GM04503 (cell line): ENCODE data around the gene SWAP70.

Experiments used
- DNase-seq: peaks from one replicate; pipeline ENCODE4 v3.0.0-alpha.2; 2012; ENCODE audit warnings: low read depth

Gene SWAP70

DNA sequence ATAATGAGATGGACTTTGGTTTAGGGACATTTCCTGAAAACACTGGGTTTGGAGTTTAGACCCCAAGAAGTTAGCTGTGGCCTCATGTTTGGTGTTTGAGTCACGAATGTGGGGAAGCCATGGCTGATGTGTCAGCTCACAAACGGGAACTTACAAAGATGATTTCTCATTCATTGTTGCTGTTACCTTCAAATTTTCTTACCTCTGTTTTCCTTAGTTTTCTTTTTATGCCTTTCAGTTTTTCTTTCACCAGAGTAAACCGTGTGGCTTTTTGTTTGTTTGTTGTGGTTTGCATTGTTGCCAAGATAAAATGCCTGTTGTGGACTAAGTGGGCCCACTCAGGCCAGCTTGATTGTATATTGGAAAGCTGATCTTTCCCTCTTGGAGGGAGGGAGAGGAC, 89.1 kb downstream of the SWAP70 start:
- DNase-seq: no peak

- DNase-seq: no peak
These were observed 90.2 kb downstream of the SWAP70 start for GRCh38 chr11:9754010-9754471.

- DNase-seq: peak; percentile 54
These were observed 91.8 kb downstream of the SWAP70 start for GRCh38 chr11:9755561-9756185.

DNA sequence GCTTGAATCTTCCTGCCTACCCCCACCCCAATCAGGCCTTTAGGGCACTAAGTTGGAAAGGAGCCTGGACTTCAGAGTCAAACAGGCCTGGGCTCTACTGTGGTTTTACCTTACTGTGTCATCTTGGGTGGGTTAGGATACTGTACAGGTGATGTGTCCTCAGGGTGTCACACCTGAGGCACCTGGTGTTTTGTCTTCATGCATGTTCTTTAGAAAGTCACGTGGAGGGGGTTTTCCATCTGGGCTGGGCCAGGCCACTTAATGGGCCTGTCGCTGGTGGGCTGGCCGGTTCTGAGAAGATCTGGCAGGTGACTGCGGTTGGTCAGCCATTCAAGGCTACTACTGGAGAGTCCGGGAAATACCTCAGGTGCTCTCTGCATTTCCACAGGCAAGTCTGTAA, 92.6 kb downstream of the SWAP70 start:
- DNase-seq: no peak

GRCh38 chr11:9756878-9757277, 93.0 kb downstream of the SWAP70 start:
- DNase-seq: no peak

DNA sequence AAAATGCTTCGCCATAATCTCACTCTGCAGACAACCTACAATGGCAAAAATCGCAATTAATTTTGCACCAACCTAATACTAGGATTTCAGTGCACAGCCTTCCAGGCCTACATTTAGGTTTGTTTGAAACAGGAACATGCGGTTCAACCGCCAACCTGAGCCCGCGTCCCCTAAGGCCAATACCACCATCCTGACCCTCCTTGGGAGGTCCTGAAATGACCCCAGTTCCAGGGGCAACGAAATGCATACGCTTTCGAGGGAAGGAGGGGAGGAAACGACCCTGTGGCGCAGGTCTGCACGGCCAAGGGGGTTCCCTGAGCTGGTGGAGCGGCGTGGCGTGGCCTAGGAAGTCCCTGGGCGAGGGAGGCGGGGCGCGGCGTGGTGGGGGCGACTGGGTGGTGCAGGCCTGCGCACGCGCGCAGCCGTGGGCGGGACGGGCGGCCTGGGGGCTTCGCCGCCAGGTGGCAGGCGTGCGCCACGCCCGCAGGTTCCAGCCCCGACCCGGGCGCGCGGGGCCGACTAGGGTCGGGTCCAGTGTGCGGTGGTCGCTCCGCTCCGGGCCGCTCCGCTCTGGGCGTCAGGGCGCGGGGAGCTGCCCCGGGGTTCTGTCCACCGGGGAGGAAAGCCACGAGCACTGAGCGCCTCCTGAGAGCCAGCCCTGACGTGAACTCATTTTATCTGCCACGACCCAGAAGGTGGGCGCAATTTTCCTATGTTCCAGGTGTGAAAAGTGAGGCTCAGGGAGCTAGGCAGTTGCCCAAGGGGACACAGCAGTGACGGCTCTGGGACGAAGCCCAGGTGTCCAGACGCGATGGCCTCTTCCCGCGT, 94.1 kb downstream of the SWAP70 start:
- DNase-seq: no peak

DNA sequence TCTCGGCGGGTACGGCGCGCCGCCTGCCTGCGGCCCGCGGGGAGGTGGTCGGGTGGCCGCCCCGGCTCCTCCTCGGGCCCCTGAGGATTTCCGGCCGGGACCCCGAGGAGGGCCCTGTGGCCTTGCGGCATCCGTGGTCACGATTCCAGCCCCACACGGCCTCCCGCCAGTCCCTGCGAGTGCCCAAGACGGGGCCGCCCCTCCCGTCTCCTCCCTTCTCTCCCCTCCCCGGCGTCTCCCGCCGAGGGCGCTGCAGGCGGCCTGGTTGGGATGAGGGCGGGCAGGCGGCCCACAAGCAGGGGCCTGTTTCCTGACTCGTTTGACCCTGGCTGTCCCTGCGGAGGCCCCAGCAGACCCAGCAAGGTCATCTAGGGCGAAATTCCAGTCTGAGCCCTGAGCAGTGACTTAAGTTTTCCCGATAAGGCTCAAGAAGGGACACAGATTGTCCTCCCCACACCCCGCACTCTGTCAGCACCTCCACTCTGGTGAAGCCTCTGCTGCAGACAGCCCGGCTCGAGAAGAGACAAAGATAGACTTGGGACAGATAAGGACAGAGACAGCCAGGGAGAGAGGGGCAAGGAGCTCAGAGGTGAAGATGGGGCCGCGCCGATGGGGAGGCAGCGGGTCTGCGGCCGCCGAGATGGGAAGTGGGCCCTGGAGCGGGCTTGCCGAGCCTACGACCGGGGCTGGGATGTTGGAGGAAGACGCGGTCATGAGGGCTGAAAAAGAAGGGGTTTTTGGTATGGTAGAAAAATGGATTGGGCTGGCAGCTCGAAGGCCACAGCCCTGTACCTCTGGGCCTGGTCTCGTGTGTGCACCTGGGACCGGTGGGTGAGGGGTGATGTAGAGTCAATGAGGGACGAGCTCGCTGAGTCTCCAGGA, 95.0 kb downstream of the SWAP70 start:
- DNase-seq: peak; percentile 62

DNA sequence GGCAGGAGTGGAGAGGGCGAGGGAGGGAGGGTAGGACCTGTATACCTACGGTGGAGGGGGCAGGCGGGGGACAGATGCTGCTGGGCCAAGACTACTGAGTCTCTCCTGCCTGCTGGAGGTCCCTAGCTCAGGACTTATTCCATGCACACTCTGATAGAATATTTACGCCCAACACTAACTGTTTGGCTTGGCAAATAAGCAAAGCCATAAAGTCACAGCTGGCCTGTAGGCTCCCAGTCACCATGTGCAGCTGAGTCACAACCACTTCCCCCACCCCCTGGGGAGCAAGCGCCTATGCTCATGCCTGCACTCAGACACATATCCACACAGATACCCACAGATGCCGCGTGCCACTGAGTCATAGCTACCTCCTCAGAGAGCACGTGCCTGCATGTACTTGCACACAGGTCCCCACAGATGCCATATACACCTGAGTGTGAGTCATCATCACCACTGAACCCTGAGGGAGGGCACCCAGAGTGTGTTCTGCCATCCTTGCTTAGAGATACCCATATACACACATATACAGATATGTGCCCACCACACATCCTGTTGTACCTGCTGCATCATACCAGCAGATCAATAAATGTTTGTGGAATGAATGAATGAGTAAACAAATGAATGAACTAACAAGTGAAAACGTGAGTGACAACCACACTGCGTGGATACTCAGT, 95.8 kb downstream of the SWAP70 start:
- peak; percentile 98 for DNase-seq

DNA sequence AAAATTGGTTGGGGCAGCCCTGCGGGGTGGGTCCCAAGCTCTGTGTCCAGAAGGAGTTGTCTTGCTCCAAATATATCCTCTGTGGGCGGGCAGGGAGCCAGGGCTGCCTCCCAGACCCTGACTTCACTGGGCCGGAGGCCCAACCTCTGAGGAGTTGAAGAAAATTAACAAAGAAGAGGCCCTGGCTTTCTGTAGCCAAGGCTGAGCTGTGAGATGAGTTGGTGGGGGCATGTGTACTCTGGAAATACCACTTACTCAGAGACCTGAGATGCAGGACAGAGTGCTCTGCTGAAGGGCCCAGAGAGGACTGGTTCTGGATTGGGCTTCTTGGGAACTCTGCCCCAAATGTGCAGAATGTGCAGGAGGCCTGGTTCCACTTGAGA, 96.3 kb downstream of the SWAP70 start:
- DNase-seq: peak; percentile 89

- no peak for DNase-seq
These were observed 97.6 kb downstream of the SWAP70 start for GRCh38 chr11:9761441-9761945.

DNA sequence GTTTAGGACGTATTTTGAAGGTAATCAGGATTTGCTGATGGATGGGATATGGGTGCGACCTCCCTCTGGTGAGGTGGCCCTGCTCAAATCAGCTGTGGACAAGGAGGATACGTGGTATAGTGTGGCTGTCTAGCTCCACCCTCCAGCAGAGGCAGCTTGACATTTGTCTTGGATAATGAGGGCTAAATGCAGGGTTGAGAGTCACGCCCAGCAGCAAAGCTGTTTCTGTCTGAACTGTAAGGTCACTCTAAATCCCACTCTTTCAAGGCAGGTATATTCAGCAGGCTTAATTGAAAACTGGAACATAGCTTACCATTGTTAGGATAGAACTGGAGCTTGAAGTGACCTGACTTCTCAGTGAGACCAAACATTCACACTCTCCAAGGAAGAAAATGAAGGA, 98.7 kb downstream of the SWAP70 start:
- DNase-seq: no peak

DNA sequence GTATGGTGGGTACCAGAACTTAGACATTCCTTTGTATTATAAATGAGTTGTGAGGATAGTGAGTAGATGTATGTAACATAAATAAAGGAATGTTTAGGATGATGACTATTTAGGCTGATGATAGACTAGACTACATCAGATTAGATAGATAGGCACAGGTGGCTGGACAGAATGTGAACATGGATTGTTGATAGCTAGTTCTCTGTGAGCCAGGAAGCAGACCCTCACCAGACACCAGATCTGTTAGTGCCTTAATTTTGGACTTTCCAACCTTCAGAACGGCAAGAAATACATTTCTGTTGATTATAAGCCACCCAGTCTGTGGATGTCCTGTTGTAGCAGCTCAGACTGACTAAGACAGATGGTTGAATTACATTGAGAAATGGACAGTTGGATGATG, 99.4 kb downstream of the SWAP70 start:
- DNase-seq: no peak

DNA sequence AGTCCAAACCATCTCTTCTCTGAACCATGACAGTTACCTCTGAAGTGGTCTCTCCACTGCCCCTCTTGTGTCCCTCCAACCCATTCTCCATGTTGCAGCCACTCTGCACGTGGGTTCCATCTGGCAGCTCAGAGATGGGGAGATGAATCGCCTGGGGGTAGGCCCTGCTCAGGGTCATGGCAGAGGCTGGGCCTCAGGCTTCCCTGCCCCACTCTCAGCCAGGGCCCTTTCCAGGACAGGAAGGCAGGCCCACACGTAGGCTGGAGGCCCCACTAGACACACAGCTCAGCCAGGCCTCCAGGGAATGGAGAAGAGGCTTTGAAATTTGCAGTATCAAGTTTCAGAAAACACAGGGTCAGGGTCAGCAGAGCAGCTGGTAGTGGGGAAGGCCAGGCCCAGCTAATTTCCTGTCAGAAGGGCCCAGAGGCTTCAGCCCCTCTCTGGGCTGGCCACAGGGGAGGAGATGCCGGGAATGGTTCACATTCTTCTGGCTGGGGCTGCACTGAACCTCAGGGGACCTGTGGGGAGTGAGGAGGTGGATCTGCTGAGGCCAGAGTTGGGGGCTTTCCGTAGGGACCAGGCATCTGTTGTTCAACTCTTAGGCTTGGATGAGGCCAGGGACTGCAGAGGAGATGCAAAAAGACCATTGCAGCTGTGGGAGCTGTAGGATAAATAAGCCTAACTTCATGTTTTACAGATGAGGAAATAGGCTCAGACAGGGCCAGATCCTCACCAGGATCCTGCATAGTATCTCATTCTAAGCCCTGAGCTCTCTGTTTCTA, 101.6 kb downstream of the SWAP70 start:
- peak; percentile 89 for DNase-seq

DNA sequence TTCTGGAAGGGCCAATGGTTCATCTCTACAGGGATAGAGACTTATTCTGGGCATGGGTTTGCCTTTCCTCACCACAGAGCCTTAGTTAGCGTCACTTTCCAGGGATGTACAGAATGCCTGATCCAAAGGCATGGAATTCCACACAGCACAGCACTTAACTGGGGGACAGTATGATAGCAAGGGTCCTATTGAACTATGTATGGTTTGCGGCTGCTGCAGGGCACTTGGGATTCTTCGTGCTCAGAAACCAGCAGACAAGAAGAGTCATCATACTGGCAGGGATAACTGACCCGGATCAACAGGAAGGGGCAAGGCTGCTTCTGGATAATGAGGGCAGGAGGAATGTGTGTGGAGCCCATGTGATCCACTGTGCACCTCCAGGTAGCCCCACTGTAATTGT, 105.7 kb downstream of the SWAP70 start:
- no peak for DNase-seq

DNA sequence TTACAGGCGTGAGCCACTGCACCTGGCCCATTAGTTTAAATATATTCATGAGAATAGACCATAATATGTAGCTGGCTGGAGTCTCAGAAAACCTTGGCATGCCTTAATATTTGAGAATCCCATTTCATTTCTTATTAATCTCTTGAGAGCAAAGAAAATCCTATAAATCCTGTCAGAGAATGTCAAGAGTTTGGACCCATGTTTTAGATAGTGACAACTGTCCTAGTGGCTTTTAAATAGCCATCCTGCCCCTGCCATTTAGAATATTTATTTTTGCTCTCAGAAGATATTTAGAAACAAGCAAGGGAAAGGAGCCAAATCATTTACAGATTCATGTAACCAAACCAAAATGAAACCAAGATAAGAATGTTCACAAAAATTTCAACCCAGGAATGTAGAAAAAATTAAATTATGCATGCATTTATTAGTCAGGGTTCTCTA, 107.2 kb downstream of the SWAP70 start:
- DNase-seq: no peak

DNA sequence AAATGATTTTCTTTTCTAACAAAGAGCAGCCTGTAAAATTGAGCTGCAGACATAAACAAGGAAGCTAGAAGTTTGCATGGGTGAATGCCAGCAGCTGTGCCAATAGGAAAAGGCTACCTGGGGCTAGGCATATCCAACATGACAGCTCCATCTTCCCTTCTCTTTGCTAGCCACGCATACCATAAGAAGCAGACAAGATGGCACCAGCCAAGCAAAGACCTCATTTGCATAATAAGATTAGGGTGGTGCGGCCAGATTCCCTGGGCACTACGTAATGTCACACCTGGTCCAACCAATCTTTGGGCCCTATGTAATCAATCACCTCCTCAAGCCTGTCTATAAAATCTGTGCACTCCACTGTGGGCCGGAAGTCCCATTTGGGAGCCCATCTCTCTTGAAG, 108.3 kb downstream of the SWAP70 start:
- DNase-seq: no peak

DNA sequence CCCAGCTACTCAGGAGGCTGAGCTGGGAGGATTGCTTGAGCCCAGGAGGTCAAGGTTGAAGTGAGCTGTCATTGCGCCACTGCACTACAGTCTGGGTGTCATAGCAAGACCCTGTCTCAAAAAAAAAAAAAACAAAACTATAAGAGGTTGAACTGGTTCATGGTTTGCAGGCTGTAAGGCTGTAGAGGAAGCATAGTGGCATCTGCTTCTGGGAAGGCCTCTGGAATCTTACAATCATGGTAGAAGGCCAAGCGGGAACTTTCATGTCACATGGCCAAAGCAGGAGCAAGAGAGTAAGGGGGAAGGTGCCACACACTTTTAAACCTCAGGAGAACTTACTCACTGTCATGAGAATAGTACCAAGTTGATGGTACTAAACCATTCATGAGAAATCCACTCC, 109.6 kb downstream of the SWAP70 start:
- DNase-seq: no peak

- no peak for DNase-seq
These were observed 110.2 kb downstream of the SWAP70 start for GRCh38 chr11:9774109-9774508.

- peak; percentile 98 for DNase-seq
These were observed 110.9 kb downstream of the SWAP70 start for GRCh38 chr11:9774591-9775397.

- DNase-seq: no peak
These were observed 111.5 kb downstream of the SWAP70 start for GRCh38 chr11:9775398-9775779.
